GM21723 (cell line): ENCODE measurements around the gene OR9Q1.
"Not testable (repeated sequence)": the region's sequence is repeated elsewhere in the genome, so short reads cannot be mapped to it uniquely, and the experiment has no call there.

ENCODE experiments used
- ATAC-seq: cut with Tn5 transposase; IDR thresholded peaks from one replicate; pipeline ENCODE4 v1.9.1; 2021; ENCODE audit warnings: mild to moderate bottlenecking, moderate library complexity; ENCODE audit not compliant: unreplicated experiment

OR9Q1 gene, protein sequence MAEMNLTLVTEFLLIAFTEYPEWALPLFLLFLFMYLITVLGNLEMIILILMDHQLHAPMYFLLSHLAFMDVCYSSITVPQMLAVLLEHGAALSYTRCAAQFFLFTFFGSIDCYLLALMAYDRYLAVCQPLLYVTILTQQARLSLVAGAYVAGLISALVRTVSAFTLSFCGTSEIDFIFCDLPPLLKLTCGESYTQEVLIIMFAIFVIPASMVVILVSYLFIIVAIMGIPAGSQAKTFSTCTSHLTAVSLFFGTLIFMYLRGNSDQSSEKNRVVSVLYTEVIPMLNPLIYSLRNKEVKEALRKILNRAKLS

DNA sequence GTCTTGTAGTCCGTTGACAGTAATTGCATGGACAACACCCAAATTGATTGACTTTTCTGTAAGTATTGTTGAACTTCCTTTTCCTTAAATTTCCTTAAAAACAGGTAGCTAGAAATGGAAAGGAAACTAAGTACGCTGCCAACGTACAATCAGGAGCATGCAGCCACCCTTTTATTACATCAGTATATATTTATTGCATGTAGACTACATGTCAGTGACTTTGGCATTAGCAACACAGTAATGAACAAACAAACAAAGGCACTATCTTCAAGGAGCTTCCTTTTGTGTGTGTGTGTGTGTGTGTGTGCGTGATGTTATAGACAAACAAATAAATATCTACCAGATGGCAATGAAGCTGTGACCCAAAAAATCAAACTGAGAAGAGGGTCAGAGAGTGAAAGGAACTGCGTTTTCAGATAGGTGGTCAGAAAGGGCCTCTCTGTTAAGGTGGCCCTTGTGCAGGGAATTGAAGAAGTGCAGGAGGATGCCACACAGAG is at the start of gene OR9Q1:
OR9Q1 (plus strand) TSS at position 447 of the 497 bp plus-strand sequence. CDS start 155,564 bp downstream, outside the sequence.
- no peak for ATAC-seq

DNA sequence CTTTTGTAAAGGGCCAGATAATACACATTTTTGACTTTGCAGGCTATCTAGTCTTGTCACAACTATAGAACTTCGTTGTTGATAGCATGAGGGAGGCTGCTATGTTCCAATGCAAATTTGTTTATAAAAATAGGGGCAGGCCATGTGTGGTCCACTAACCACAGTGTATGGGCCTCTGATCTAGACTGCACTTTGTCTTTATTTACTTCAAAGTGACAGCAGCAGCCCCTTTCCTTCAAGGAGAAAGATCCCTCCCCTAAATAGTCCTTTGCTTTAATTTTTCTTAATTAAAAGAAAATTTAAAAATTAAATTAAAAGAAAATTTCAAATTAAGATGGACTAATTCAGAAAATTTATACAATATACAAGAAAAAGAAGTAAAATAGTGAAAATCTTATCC is 49.5 kb upstream of the OR9Q1 start:
- ATAC-seq: no peak

DNA sequence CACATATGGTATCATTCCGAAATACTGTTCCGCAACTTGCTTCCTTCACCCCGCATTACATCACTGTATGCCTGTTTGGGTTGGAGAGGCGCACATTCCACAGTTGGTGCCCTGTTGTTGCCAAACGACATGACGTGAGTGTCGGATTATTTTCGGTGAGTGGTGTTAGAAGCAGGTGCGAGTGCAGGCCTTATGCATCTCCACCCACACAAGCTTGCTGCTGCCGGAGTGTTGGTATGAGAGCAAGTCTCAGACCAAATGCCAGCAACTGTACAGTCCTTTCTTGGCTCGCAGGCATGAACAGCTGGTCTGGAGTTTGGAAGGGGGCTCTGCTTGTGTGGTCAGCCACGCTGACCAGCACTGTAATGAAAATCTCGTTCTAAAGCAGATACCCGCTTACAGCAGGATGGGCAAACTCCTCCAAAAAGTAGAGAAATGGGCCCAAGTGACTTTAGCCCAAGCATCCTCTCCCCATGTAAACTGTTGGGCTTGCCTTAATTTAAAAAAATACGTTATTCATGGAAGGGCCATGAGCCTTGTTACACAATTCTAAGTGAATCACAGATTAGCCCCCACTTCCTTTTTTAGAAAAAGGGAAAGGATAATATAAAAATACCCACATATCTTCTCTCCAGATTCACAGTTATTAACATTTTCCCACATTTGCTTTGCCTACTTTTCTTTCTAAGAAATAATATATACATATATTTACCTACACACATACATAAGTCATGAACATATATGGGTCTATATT is 48.7 kb upstream of the OR9Q1 start:
- ATAC-seq: no peak

DNA sequence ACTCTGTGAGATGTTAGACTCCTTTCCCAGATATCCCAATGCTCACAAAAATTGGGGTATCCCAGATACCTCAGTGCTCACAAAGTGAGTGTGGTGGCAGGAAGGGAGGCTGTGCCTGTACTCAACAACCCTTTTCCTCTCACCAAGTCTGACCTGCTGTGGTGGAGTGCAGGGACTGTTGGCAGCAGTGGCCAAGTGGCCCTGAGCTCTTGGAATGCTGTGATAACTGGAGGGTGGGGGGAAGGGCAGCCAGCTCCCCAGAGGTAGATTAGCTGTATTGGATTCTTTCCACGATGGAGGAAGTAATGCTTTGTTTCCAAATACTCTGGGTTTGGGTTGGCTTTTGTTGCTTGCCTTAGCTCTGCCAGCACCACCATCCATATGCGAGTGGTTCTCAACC is 46.0 kb upstream of the OR9Q1 start:
- ATAC-seq: no peak

DNA sequence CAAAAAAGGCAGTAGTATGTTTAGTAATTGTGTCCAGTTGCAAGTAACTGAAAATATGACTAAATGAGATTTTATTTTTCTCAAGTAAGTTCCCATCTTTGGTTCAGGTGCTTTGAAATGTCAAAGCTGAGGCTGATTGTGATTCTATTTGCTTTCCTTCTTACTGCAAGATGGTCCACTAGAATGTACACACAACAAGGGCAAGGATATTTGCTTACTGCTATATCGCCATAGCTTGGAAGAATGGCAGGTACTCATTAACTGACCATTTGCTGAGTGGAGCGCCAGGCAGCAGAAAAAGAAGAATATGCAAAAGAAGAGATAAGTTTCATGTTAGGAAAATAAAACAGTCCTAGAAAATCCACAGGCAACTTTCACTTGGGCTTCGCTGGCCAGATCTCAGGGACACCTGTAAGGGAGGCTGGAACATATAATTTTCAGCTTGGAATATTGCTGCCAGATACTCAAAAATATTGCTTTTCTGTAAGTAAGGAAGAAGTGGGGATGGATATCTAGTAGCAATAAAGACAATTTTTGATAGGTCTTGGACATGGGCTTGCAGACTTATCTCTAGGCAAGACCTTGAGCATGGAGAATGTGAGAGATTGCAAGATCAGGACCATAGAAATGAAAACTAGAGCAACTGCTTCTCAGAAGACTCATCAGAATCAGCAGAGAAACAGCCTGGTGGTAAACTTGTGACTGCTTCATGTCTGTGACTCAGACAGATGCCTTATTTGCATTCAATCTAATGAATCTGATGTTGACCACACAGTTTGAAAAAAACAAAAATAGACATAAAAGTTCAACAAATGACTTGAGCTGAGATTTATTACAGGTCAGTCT is 44.8 kb upstream of the OR9Q1 start:
- ATAC-seq: no peak

DNA sequence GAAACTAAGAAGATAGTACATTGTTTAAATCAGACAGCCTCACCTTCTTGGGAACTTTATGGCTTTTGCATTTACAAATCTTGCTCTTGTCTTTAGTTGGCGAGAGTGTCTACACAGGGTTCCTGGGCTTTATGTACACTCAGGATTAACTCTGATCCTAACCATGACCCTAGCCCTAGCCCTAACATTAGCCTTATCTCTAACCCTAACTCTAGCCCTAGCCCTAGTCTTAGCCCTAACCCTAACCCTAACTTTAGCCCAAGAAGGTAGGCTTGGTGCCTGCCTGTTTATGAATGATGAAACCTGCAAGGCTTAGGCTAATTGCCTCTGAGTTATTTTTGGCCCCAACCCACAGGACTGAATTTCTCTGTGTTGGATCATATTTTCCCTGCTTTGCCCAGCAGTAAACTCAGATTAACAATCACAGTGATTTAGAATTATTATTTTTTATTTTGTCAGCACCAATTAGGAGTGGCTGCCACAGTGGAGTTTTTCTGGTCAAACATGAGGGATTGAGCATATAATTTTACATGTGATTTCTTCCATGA is 44.1 kb upstream of the OR9Q1 start:
- no peak for ATAC-seq

DNA sequence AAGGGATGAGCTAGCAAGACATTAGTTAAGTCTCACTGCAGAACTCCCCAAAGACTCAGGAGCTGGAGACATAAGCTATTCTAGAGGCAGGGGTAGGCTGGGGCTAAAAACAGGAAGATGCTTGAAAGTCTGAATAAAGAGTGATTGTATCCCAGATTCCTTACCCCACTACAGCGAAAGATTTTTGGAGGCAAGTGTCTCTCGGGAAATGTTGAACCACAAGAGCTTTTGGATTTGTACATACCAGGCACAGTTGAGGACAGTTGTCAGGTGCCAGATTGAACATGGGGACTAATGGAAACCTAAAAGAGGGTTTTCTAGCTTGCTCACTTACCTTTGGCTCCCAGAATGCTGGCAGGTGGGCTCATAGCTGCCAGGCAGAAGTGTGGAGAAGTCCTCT is 43.5 kb upstream of the OR9Q1 start:
- no peak for ATAC-seq

DNA sequence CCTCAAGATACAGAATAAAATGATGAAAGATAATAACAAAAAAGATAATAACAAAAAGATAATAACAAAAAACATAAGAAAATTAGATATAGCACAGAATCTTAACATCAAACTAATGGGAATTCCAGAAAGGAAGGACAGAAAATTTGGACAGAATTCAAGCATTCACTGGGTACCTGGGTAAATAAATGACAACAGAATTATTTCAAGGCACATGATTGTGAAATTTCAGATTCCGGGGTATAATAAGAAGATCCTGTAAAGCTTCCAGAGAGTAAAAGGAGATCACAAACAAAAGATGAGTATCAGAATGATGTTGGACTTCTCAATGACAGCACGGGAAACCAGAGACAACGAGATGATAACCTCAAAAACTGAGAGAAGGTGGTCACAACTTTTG is 42.1 kb upstream of the OR9Q1 start:
- ATAC-seq: no peak

DNA sequence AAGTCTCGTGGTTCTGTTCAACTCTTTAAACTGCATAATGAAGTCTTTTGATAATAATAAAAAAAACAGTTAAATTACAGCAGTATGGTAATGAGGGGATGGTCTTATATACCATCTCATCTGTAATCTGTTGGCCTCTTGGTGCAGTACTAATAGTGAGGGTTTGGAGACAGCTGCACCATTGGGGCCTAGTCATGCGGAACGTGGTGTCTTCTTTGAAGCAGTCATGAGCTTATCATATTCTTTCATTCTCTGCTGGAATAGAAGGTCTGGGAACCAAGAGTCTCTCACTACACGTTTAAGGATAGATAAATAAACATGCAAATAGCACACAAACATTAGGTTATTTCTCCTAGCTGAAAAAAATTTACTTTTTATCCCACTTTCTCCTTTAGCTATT is 40.9 kb upstream of the OR9Q1 start:
- no peak for ATAC-seq

DNA sequence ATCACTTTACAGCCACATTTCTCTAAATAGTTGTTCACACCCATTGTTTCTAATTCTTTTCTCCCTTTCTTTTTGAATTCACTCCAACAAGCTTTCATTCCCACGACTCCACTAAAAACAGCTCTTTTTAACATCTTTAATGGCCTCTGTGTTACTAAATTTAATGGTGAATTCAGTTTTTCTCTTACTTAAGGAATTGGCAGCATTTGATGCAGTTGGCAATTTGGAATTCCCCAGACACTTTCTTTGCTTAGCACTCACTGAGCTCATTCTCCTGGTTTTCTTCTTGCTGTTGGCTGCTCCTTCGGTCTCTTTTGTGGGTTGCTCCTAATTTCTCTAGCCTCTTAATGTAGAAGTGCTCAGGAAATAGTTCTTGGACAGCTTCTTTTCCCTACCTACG is 40.5 kb upstream of the OR9Q1 start:
- ATAC-seq: no peak

DNA sequence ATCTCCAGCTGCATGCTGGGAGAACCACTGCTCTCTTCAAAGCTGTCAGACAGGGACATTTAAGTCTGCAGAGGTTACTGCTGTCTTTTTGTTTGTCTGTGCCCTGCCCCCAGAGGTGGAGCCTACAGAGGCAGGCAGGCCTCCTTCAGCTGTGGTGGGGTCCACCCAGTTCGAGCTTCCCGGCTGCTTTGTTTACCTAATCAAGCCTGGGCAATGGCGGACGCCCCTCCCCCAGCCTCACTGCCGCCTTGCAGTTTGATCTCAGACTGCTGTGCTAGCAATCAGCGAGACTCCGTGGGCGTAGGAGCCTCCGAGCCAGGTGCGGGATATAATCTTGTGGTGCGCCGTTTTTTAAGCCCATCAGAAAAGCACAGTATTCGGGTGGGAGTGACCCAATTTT is 24.2 kb upstream of the OR9Q1 start:
- not testable (repeated sequence) for ATAC-seq

DNA sequence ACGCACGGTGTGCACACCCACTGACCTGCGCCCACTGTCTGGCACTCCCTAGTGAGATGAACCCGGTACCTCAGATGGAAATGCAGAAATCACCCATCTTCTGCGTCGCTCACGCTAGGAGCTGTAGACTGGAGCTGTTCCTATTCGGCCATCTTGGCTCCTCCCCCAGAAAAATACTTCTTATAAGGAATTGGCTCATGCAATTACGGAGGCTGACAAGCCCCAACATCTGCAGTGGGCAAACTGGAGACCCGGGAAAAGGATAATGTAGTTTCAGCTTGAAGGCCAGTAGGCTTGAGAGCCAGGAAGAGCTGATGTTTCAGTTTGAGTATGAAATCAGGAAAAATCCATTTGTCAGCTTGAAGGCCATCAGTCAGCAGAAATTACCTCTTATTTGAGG is 23.7 kb upstream of the OR9Q1 start:
- not testable (repeated sequence) for ATAC-seq

DNA sequence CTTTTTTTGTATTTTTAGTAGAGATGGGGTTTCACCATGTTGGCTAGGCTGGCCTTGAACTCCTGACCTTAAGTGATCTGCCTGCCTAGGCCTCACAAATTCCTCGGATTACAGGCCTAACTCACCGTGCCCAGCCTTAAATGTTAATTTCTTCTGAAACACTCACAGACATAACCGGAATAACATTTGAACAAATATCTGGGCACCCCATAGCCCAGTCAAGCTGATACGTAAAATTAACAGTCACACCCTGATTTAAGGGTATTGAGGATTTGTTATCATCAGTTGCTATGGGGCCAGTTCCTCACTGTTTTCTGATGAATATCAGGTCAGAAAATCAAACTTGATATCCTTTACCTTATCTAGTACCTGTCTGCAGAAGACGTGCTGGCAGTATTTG is 23.0 kb upstream of the OR9Q1 start:
- no peak for ATAC-seq

DNA sequence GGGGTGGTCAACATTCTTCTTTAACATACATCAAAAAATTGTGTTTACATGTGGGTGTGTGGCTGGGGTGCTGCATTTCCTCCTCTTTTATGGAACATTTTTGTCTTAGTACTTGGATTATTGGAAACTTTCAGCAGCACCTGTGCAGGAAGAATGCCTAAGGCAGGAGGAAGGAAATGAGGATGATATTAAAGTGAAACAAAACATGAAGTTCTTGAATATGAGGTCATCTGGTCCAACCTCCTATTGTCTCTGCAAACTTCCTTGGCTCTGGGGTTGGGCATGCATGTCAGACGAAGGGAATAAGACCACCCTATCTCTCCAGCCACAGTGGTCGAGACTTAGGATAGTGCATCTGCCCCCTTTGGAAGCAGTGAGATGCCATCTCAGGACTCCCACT is 20.6 kb upstream of the OR9Q1 start:
- no peak for ATAC-seq

DNA sequence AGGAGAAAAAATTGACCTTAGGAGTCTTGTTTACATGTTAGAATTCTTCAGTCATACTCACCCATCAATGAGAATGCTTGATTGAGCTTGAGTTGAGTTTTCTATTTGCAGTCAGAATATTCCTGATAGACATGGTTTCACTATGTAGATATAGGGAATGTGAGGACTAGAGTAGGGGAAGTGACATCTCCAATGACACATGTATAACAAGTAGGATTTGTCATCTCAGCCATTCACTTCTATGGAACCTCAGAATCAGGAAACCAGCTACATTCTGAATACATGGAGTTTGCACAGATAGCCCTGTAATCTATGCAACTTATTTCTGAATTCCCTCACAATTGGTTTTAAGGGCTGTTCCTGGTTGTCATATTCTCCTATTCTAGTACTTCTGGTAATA is 20.1 kb upstream of the OR9Q1 start:
- ATAC-seq: no peak

DNA sequence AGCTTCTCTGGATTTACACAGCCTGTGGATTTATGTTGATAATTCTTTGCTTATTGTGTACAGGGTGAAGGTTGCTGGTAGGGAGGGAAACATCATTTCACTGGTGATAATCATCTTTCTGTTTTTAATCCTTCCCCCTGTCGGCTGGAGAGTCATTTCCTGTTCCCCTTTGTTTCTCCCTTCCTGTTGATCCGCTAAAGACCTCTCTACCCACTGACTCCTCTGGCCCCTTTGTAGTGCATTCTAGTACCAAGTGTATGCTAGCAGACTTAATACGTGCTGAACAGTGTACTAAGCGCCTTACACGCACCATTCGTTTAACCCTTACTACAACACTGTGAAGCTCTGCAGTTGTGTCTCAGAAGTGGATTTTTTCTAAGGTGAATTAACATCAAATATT is 19.0 kb upstream of the OR9Q1 start:
- no peak for ATAC-seq

DNA sequence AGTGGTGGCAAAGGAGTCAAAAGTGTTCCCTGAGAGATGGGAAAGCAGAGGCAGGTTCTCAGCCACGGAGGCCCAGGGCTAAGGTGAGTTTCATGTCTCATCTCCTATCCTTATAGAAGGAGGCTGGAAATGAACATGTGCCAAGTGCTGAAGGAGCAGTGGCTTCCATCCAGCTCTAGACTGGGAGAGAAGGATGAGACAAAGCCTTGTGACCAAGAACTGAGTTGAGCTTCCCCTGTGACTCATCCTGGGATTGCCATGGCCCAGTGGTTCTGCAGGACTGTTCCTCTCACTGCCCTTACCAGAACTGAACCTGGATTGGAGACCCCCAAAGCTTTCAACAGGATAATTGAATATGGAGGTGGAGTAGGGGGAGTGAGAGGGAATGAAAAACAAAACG is 16.7 kb upstream of the OR9Q1 start:
- no peak for ATAC-seq

DNA sequence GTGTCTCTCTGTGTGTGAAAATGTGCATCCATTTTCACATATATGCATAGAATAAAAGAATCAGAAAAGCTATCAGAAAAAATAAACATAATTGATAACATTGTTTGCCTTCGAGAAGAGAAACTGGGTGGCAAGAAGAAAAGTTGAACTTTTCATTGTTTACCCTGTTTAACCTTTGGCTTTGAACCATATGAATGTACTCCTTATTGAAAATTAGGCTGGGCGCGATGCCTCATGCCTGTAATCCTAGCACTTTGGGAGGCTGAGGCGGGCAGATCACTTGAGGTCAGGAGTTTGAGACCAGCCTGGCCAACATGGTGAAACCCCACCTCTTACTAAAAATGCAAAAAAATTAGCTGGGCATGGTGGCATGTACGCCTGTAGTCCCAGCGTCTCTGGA is 11.9 kb upstream of the OR9Q1 start:
- no peak for ATAC-seq

DNA sequence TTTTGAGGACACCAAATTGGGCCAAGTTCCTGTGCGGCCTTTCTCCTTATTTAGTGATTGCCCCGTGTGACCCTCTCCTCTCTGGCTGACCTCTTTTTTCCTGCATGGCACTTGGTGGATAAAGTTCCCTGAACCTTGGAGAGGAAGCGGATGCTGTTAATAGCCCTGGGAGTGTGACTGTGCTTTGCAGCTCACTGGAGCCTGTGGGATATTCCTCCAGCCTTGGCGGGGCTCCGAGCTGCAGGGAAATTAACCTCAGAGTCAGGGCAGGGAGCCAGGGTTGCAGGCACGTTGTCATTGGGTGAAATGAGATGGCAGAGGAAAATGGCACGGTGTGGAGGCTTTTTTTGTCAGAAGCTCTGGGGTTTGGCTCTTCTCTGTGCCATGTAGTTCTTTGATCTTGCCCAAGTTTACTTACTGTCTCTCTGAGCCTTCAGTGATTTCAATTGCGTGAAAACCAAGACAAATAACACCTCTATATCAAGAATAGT is 965 bp downstream of the OR9Q1 start:
- no peak for ATAC-seq

DNA sequence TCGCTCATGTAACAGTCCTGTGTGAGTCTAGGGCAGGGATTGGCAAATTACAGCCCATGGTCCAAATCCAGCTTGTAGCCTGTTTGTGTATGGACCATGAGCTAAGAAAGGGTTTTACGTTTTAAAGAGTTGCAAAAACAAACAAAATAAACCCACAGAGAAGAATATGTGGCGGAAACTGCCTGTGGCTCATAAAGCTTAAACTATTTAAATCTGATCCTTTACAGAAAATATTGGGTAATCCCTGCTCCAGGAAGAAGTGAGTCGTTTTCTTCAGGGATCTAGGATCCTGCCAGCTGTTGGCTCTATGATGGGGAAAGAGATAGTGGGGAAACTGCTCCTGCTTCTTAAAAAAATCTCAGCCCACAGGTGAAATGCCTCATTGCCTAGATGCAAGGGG is 3.7 kb downstream of the OR9Q1 start:
- no peak for ATAC-seq
